GM18861 (cell line): ENCODE results near the gene PTPRN2.

ENCODE experiments used
- ATAC-seq: cut with Tn5 transposase; IDR thresholded peaks from one replicate; pipeline ENCODE4 v1.9.1; 2021; ENCODE audit not compliant: unreplicated experiment

PTPRN2 gene

DNA sequence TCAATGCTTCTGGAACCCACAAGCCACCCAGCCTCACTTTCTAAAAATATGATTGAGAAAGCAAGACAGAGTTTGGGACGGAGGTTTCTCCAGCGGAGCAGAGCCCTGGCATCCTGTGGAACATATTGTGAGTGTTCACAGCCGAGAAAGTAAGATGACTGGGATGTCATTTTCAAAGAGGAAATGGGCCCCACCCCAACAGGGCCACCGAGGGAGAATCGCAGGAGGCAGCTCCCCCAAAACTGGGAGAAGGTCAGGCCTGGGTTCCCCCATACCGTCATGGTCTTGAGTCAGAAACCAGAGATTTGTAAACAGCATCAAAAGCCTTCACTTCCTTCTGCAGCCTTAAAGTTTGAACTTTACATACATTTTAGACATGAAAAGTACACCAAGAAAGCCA is 560.0 kb downstream of the PTPRN2 start:
- ATAC-seq: no peak

DNA sequence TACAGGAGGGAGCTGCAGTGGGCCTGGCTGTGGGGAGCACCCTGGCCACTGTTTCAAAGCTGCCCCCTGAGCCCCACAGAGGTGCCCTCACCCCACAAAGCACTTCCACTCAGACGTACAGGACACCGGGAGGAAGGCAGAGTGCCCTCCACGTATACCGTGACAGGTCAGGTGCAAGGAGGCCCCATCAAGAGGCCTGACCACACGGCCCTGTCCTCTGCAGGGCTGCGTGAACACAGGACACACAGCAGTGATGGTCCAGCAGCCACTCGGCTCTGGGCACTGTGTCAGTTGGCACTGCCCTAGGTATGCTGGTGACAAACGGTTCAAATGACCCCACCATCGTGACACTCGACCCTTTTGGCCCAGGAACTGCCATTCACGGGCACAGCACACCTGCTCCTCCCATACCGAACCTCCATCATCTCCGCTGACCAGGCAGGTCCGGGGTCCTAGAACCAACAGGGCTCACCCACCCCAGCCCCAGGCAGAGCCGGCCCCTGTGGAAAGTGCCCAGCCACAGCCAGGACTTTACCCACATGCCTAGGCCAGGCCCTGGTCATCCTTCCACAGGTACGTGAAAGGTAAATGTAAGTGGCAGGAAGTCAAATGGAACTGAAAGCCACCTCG is 560.9 kb downstream of the PTPRN2 start:
- no peak for ATAC-seq

DNA sequence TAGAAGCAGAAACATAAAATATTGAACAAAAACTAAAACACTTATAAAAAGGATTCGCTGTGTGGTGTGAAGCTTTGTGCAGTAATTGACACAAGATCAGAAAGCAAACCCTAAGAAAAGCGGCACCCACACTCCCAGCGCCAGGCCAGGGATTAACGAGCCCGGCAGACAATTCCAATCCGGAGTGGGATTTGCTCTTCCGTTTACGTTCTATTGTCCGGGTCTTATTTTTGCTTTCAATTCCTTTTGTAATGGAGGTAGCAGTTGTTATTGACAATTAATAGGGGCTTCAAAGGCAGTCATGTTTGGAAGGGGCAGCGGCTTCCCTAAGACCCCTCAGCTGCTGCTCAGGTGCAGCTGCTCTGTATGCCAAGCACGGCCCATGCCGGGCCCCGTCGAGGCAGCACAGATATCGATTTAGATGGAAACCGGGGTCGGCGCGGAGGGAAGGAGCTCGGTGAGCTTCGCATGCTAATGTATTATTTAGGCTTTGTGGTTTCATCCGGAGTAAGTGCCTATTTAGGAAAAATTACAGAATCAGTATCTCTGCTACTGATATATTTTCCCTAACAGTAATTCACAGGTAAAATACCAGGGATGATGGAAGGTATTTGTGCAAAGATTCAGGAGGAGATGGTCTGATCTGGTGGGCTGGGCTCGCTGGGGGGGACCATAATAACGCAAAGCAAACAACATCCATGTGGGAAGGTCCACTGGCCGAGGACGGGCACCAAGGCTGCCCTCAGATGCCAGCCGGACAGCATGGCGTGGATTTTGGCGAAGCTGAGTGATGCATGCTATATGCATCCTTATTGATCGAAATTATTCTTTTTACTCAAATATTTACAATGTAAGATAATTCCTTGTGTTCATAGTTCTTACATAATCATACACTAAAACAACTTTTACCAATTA is 561.7 kb downstream of the PTPRN2 start:
- no peak for ATAC-seq

DNA sequence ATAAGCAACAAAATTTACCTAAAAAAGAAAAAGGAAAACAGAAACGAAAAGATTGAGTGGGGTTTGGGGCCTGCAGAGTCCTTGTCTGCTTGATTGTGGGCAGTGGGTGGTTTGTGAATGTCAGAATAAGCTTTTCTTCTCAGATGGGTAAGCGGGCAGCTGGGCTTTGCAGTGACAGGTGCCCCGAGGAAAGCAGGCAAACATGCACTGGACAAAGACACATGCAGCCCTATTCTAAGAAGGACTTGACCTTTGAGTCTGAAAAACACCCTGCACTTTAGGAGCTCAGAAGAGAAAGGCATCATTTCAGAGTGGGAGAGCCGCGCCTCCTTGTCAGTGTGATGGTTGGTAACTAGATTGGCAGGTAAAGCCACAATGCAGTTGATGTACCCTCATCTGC is 562.7 kb downstream of the PTPRN2 start:
- ATAC-seq: no peak

DNA sequence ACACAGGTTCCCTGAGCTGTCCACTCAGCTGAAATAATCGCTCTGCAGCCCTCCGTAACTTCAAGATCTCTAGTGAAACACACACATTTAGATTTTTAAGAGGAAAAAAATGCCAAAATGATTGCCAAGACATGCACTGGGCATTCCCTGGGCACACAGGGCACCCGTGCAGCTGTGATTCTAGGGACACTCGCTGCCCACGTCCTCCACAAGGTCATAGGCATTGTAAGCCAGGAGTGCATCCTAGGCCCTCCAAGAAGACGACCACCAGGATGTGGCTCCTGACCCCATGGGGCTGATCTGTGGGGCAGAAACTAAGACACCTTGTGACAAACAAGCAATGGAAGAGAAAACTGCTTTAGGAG is 563.3 kb downstream of the PTPRN2 start:
- no peak for ATAC-seq

DNA sequence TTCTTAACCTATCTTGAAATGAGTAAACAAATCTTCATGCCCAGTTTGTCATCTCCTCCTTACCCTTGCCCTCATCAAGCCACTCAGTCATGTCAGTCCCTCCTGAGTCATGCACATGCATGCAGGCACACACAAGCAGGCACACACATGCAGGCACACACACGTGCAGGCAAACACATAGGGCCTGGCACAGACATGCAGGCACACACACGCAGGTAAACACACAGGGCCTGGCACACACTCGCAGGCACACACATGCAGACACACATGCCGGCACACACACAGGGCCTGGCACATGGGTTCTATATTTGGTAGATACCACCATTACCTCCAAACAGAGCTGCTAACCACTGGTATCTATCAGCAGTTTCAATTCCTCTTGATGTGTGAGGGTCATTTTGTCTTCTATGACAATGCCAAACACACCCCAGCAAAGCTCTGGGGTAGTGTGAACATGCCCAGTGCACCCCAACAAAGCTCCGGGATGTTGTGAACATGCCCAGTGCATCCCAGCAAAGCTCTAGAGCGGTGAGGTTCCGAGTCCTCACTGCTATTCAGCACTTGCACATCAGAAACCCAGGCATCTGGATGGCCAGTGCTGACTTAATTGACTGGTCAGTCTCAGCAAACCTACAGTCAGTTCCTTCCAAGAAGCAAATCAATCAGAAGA is 563.8 kb downstream of the PTPRN2 start:
- ATAC-seq: no peak

DNA sequence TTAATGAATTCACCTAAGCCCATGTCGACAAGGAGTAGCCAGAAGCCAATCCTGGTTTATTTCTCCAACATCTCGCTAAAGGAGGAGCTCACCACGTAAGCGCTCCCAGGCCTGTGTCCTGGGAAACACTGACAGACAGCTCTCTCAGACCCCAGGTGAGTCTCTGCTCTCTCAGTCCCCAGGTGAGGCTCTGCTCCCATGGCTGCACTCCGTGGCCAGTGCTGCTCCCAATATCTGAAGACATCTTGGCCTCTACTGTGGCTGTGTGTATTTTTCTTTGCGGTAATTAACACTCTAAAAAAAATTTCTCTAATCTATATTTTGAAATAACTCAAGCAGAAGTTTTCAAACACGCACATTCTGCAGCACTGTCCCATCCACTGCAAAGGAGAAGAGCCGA is 564.5 kb downstream of the PTPRN2 start:
- ATAC-seq: no peak

DNA sequence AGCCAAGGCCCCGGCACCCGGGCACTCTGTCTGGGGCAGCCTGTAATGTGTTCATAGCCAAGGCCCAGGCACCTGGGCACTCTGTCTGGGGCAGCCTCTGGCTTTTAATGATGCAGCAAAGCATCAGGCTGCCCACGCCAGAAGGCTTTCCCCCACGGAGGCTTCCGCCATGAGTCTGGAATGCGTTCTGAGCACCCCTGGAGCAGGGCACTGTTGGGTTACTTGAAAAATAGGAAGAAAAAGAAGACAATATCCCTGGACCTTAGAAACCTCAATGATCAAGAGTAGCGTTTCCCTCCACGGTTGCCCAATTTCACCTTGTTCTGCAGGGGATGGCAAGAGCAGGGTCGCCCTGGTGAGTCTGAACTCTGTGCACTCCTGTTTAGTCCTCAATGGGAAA is 565.0 kb downstream of the PTPRN2 start:
- no peak for ATAC-seq

DNA sequence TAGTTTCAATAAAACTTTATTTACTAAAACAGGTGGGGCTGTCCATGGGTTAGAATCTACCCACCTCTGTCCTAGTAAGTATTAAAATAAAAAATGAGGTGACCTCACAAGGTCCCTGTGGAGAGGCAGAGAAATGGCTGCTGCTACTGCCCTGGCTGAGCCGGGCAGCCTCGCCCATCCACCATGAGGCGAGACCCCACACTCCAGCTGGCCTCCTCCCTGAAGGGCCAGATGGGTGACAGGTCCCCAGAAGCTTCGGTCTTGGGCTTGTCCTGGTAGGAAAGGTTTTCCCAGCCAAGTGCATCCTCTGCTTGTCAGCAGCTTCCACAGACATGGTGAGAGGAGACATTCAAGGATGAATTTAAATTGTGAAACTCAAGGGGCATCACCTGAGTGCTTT is 565.8 kb downstream of the PTPRN2 start:
- ATAC-seq: no peak

DNA sequence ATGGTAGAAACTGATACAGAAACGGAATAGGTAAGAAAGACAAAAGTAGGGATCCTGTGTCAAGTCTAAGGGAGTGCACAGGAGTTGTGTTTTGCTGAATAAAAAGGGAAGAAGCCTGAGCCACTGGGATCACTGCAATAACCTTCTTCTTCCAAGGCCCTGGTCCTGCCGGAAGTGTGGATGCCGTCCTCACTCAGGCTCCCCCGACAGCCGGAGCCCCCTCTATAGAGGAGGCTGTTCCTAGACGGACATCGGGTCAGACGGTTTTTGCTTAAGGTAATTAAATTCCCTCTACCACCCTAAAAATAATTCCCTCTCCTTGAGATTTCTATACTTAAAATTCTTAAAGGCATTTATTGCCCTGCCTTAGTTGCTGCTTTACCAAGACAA is 566.9 kb downstream of the PTPRN2 start:
- no peak for ATAC-seq

DNA sequence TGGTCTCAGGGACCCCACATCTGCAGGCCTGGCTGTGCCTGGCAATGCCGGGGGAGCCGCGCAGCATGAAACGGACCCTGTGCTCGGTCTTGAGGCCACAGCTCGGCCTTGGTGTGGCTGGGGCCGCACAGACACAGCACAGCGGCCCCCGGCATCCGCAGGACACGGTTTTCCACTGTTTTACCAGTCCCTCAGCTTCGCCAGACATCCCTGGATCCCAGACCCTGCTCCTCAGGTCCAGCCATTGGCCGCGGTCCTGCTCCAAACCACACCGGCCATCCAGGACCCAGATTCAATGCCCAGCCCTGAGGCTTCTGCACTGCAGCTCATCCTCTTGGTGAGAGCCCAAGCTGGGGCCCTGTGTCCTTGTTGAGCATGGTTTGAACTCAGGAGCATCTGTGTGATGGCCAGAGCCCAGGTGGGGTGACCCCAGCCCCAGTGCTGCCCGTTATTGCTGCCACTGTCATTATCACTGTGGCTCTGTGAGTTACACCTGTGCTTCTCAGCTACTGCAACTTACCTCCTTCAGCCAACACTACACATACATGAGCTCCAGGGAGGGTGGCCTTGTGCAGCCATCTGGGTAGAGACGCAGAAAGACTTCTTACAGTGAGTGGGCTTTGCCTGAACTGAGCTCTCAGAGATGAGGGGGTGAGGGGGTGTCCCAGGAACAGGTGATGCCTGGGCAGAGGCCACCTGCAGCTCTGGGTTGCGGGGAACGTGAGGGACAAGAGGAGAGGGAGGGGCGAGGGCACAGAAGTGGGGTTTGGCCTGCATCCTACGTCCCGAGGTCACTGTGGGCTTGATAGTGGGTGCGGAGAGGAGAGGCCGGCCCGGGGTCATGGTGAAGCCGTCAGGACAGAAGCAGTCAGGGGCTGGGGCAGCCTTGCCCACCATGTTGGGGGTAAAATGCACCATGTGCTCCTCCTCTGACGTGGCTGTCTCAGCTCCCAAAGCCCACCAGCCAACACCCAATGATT is 567.6 kb downstream of the PTPRN2 start:
- ATAC-seq: no peak

DNA sequence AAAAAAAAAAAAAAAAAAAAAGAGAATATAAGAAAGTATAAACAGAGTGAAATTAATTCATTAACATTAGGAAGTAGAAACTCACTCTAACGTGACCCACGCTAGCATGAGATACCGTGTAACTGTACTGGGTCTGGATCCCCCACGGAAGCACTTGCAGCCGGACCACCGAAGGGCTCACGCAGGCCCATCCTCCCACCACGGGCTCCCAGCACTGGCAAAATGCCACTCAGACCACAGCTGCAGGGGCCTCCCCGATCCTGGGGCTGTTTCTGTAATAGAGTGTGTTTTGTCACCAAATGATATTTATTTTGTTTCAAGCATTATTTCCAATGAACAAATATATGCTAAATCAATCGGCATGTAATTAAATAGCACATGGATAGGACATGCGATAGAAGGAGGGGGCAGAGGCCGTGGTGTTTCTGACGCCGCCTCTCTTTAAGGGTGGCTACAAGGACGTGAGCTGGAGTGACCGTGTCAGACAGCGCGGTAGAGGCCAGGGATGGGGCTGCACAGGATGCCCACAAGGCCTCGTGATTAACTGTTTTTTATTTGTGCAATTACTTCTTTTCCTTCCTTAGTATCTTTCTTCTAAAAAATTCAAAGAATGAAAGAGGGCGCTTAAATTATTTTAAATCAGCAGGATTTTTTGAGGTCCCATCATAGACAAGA is 568.5 kb downstream of the PTPRN2 start:
- ATAC-seq: no peak

DNA sequence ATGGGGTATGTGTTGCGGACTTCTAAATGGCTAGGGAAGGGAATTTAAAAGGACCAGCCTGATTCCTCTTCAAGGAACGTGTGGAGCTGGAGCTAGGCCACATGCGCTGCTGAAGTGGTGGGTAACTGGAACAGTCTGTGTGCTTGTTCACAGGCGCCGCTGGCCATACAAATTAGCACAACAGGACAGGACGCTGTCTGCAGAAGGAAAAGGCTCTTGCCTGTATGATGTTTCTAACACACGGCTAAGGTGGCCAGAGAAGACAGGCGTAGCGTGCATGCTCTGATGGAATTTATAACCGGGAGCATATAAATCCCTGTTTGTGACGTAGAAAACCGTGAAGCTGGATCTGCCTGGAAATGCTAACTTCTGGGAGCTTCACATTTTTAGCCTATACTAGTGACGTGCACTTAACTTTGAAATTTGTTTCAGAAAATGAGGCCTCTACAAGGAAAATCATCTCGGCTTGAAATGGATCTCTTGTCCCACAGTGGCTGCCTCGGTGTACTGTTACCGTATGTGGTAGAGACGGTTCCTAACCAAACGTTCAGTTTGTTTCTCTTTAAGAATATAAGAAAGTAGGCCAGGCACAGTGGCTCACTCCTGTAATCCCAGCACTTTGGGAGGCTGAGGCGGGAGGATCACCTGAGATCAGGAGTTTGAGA is 569.4 kb downstream of the PTPRN2 start:
- no peak for ATAC-seq

DNA sequence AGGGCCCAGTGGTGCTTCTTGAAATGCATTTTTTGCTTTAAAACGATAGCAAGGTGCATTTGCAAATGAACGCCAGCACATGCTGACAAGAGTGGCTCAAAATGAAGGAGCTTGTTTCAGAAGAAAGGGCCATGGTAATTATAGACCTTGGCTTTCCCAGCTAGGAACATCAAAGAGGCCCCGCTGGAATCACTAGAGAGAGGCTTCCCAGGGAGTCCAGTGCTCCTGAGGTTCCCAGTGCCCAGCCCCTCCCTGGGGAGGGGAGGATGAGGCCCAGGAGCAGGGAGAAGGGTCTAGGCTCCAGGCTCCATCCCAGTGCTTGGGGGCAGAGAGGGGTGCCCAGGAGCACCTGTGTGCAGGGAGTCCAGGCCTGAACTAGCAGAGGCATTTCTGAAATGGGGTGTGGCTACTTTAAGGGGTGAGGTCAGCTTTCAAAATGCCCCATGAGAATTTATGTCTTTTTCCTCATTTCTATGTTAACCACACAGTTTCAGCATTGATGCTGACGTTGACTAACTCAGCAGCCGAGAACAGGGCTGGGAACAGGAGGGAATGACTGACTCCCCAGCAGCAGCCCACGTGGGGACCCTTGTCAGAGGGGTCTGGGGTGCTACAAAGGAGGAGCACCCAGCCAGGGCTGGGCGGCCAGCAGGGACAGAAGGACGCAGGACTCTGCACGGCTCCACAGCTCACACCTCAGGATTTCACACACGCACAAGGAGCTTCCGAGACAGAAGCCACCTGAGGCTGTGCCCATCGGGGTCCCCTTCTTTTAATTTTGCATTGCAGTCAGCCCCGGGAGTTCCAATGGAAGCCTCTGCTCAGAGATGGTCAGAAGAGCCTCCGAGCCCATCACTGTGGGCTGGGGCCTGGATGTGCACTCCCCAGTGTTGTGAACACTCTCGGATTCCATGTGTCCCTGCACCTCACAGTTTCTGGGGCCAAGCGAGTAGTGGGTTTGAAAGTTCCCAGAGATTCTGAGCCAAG is 570.2 kb downstream of the PTPRN2 start:
- ATAC-seq: no peak

DNA sequence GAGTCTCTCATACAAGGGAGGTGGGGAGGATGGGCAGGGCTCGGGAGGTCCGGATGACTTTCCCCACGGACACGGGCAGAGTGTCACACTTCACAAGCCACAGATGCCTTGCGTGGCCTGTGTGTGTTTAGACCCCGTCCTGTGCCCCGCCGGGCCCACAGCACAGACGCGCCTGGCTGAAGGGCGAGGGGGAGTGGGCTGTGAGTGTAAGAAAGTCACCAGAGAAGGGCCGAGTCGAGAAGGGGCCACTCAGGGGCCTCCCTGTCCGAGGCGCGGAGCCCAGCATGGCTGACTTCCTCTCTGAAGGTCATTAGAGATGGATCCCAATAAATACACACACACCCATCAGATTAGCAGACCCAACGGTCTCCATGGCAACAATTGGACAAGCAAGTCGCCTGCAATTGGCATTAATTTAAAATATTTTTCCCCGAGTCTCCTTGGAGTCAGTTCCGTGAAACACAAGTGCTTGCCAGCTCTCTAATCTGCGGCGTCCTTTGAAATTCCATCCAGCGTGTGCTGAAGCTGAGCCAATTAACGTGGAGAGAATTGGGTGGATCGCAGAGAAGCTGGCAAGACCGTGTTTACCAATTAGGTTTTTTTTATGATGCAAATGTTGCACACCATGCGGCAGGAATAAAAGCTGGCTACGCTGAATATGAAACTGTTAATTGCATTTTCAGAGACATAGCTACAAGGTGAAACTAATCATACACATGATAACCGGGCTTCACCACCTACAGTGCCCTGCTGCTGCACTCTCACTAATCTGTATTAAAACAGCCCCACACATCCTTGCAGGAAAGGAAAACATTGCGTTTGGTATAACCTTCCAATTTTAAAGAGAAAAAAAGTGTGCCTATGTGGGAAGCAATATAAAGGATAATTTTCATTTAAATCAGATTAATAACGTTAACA is 571.2 kb downstream of the PTPRN2 start:
- ATAC-seq: no peak

DNA sequence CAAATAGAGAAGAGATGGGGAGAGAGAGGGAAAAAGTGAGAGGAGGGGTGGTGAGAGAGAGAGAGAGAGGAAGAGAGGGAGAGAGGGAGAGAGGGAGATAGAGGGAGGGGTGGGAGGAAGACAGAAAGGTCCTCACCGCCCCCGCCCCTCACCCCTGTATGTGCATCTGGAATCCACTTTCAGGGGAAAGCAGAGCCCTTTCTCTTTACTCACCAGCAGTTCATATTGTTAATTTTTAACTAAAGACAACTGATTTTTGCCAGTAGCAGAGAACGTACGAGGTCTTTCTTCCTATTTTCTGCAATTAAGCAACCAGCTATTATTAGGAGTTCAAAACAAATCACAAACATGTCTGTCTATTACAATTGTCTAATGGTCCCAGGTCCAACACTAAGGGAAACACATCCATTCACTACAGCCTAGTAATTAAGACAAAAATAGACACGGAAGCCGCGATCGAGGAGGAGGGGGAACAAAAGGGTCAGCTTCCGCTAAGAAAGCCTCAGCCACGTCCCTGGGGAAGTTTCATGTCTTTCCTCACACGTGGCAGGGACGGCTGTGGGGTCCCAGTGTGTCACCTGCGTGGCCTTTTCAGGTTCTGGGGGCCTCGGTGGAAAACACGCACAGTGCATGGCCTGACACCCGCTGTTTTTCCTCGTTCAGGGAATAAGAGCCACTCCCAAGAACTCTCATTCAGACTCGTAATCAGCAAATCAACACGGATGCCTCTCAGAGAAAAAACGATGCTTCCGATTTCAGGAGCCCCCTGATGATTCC is 572.0 kb downstream of the PTPRN2 start:
- no peak for ATAC-seq

DNA sequence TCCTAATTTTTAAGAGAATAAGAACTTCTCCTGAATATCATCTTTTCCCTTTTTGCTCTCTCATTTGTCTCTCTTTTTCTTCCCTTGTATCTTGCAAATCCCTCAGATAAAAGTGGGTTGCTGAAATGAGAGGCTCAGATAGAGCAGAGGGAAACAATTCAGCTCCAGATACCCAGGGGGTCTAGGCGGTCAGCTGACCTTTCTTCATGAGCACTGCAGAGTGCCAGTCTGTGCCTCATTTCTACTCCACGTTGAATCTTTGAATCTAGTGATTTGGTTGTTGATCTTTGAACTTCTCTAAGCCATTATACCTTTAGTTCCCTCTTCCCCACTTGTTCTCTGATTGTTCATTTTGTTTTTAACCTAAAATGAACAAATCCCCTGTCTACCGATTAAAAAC is 572.6 kb downstream of the PTPRN2 start:
- no peak for ATAC-seq
